Naive thymus-derived CD4-positive, alpha-beta T cell (primary cell): Measurements from ENCODE around the gene NCOA3. TPM values are rescaled to one million over a fixed set of nuclear protein-coding genes. Genes with fewer than 3 reads are reported as not detected.

Experiments
- ATAC-seq: fragments of 150-1000 bp; cut with Tn5 transposase; 2 replicates; pipeline ENCODE4 v1.10.0; 2021; ENCODE audit warnings: mild to moderate bottlenecking, moderate library complexity
- CTCF ChIA-PET: fragments of 350-600 bp; sonication (Branson Sonifier 250); formaldehyde crosslinking; loops from one replicate; lab custom pipeline; 2021; ENCODE audit warnings: antibody characterized with exemption; lab: Charles Lee
- POLR2A ChIA-PET: fragments of 350-600 bp; sonication (Branson Sonifier 250); formaldehyde crosslinking; loops from one replicate; lab custom pipeline; 2021; ENCODE audit warnings: antibody characterized with exemption, inconsistent platforms; lab: Charles Lee
- DNase-seq, 9 donors: peaks; one replicate each; pipeline versions ENCODE4 v3.0.0 to v3.0.0-alpha.2; 2020 to 2022; ENCODE audit warnings: mixed read lengths in 1 of 9
- H3K27ac ChIP-seq: one replicate; pipeline ENCODE4 v1.7.0; 2013; ENCODE audit warnings: mild to moderate bottlenecking, low read depth, low read length, moderate library complexity
- H3K27me3 ChIP-seq, 2 donors: one replicate each; pipeline ENCODE4 v1.7.0; 2013; ENCODE audit warnings: low read length in 2 of 2, mild to moderate bottlenecking in 2 of 2, moderate library complexity in 2 of 2; ENCODE audit not compliant: control insufficient read depth in 2 of 2, insufficient read depth in 2 of 2
- H3K36me3 ChIP-seq, 3 experiments: 1 replicate in 2 of 3; 2 replicates in 1 of 3; pipeline ENCODE4 v1.7.0; 2013; ENCODE audit warnings: low read length in 3 of 3, mild to moderate bottlenecking in 3 of 3, moderate library complexity in 1 of 3; ENCODE audit not compliant: insufficient read depth in 3 of 3, control insufficient read depth in 2 of 3
- H3K4me1 ChIP-seq, 2 donors: one replicate each; pipeline ENCODE4 v1.7.0; 2013; ENCODE audit warnings: low read length in 2 of 2, mild to moderate bottlenecking in 2 of 2, moderate library complexity in 1 of 2; ENCODE audit not compliant: control insufficient read depth in 2 of 2, insufficient read depth in 2 of 2
- H3K4me3 ChIP-seq: 2 replicates; pipeline ENCODE4 v1.7.0; 2013; ENCODE audit warnings: mild to moderate bottlenecking, low read length
- H3K9me3 ChIP-seq, 3 experiments: 1 replicate in 2 of 3; 2 replicates in 1 of 3; pipeline ENCODE4 v1.7.0; 2013; ENCODE audit warnings: low read length in 3 of 3; ENCODE audit not compliant: control insufficient read depth in 2 of 3
- H3K27ac Mint-ChIP-seq, 9 donors: one replicate each; pipeline ENCODE4 v1.8.0; 2020 to 2022; ENCODE audit warnings: mixed read lengths in 9 of 9, mild to moderate bottlenecking in 8 of 9, moderate library complexity in 5 of 9, inconsistent platforms in 2 of 9
- H3K27me3 Mint-ChIP-seq, 5 donors: one replicate each; pipeline ENCODE4 v1.8.0; 2021 to 2022; ENCODE audit warnings: mixed read lengths in 5 of 5, mild to moderate bottlenecking in 1 of 5
- H3K36me3 Mint-ChIP-seq, 5 donors: one replicate each; pipeline ENCODE4 v1.8.0; 2020 to 2022; ENCODE audit warnings: mixed read lengths in 5 of 5, mild to moderate bottlenecking in 3 of 5, inconsistent platforms in 1 of 5
- H3K4me1 Mint-ChIP-seq, 7 donors: one replicate each; pipeline ENCODE4 v1.8.0; 2020 to 2022; ENCODE audit warnings: mixed read lengths in 7 of 7, mild to moderate bottlenecking in 3 of 7, inconsistent platforms in 1 of 7
- H3K4me3 Mint-ChIP-seq, 10 donors: one replicate each; pipeline ENCODE4 v1.8.0; 2020 to 2022; ENCODE audit warnings: mild to moderate bottlenecking in 10 of 10, mixed read lengths in 10 of 10, moderate library complexity in 6 of 10, inconsistent platforms in 2 of 10
- H3K9me3 Mint-ChIP-seq, 11 donors: one replicate each; pipeline ENCODE4 v1.8.0; 2020 to 2022; ENCODE audit warnings: mixed read lengths in 11 of 11, mild to moderate bottlenecking in 4 of 11, inconsistent platforms in 1 of 11, moderate library complexity in 1 of 11
- intact Hi-C, 2 donors: fragments of 100-400 bp; cut with micrococcal nuclease; formaldehyde crosslinking; loops; one replicate each; pipeline ENCODE4 v1.15.1; 2023
- polyA plus RNA-seq, 2 donors: library from polyadenylated mRNA; unstranded; fragments of 300-500 nt; fragmentation: Illumina TruSeq; gene quantifications; one replicate each; pipeline ENCODE4 v1.2.3, GENCODE V29; 2021
- total RNA-seq, 6 experiments: library from RNA in 5 of 6; stranded (reverse) in 5 of 6; gene quantifications; 1 replicate in 5 of 6; 2 replicates in 1 of 6; pipeline ENCODE4 v1.2.3 and lab custom pipeline; 2021 to 2026

Gene NCOA3
- total and polyA plus RNA-seq, 7 experiments from 2014 or later, result 20.3 to 115 (median 85.5) TPM

DNA sequence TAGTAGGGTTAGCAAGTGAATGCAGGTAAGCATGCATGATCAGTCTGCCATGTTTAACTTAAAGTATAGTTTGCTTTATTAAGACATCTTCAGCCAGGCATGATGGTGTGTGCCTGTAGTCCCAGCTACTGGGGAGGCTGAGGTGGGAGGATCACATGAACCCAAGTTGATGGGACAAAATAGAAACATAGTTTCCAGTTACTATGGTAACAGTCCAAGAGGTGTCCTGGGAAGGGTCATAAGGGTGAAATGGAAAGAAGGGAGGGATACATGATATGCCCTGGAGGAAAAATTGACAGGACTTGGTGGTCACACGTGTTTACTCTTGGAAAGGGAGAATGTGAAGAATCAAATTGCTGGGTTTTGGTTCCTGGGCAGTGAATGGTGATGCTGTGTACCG, 143.9 kb downstream of the NCOA3 start:
- Histone ChIP-seq H3K4me3 (no peak overlapping the region), H3K9me3 (no peaks in the 10 kb centered on the region), H3K36me3 (peaks cover 18 to 89% (median 19%) of the 10 kb centered on the region in 3 experiments), H3K27me3 (no peaks in the 10 kb centered on the region), H3K27ac (no peak overlapping the region), H3K4me1 (no peaks in the 10 kb centered on the region)
- Mint-ChIP-seq H3K9me3 (no peaks in the 10 kb centered on the region), H3K27me3 (no peaks in the 10 kb centered on the region), H3K4me3 (no peak overlapping the region), H3K4me1 (peaks cover 0 to 7% (median 2%) of the 10 kb centered on the region in 7 donors), H3K27ac (peak overlapping the region in 4 of 9 donors; percentile 33 to 87 (median 57)), H3K36me3 (peaks cover 20 to 61% (median 33%) of the 10 kb centered on the region in 5 donors)
- POLR2A ChIA-PET, result interaction anchor here (0.6 to 0.7 kb wide), 2 partner anchors 276 to 1291 kb away, joined by 3 read pairs; no protein-coding TSS in a partner anchor
- ATAC-seq, result no peak
- CTCF ChIA-PET, result interaction anchor here (0.6 to 1.0 kb wide), 2 partner anchors 23 to 32 kb away, joined by 3 read pairs; no protein-coding TSS in a partner anchor
- no peak for DNase-seq
- intact Hi-C loops, result no loop called here

DNA sequence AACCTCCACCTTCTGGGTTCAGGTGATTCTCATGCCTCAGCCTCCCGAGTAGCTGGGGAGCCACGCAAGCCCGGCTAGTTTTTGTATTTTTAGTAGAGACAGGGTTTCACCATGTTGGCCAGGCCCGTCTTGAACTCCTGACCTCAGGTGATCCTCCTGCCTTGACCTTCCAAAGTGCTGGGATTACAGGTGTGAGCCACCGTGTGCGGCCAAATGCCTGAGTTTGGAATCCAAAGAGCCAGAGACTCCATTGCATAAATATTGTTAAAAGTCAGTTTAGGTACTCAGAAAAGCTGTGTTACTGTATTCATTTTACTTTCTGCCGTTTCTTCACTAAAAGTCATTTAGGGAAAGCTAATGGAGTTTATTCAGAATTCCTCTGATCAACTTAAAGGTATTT, 146.3 kb downstream of the NCOA3 start:
- intact Hi-C loops, result no loop called here
- Mint-ChIP-seq H3K27ac (peak overlapping the region in 2 of 9 donors; percentile 25 to 53), H3K4me3 (no peak overlapping the region), H3K27me3 (no peaks in the 10 kb centered on the region), H3K4me1 (peaks cover 0 to 7% (median 3%) of the 10 kb centered on the region in 7 donors), H3K36me3 (peaks cover 20 to 58% (median 32%) of the 10 kb centered on the region in 5 donors), H3K9me3 (no peaks in the 10 kb centered on the region)
- no peak overlapping the region for H3K27ac ChIP-seq
- ATAC-seq (no peak), DNase-seq (no peak)
- CTCF ChIA-PET, result no interaction called here
- peaks cover 9 to 92% (median 26%) of the 10 kb centered on the region in 3 experiments for H3K36me3 ChIP-seq
- H3K4me3 ChIP-seq, result no peak overlapping the region
- no peaks in the 10 kb centered on the region for H3K4me1 ChIP-seq
- POLR2A ChIA-PET, result no interaction called here
- H3K9me3 ChIP-seq, result no peaks in the 10 kb centered on the region
- H3K27me3 ChIP-seq, result no peaks in the 10 kb centered on the region

GRCh38 chr20:47648943-47649342, 147.3 kb downstream of the NCOA3 start:
- Mint-ChIP-seq H3K4me3 (no peak overlapping the region), H3K36me3 (peaks cover 13 to 55% (median 32%) of the 10 kb centered on the region in 5 donors), H3K27ac (peak overlapping the region in 2 of 9 donors; percentile 25 to 66), H3K27me3 (no peaks in the 10 kb centered on the region), H3K4me1 (peaks cover 0 to 7% (median 1%) of the 10 kb centered on the region in 7 donors), H3K9me3 (no peaks in the 10 kb centered on the region)
- H3K27ac ChIP-seq, result no peak overlapping the region
- H3K4me3 ChIP-seq, result no peak overlapping the region
- H3K36me3 ChIP-seq, result peaks cover 9 to 95% (median 31%) of the 10 kb centered on the region in 3 experiments
- DNase-seq (no peak), ATAC-seq (no peak)
- H3K27me3 ChIP-seq, result no peaks in the 10 kb centered on the region
- ChIA-PET CTCF (no interaction called here), POLR2A (no interaction called here)
- no peaks in the 10 kb centered on the region for H3K9me3 ChIP-seq
- intact Hi-C loops, result no loop called here
- no peaks in the 10 kb centered on the region for H3K4me1 ChIP-seq

DNA sequence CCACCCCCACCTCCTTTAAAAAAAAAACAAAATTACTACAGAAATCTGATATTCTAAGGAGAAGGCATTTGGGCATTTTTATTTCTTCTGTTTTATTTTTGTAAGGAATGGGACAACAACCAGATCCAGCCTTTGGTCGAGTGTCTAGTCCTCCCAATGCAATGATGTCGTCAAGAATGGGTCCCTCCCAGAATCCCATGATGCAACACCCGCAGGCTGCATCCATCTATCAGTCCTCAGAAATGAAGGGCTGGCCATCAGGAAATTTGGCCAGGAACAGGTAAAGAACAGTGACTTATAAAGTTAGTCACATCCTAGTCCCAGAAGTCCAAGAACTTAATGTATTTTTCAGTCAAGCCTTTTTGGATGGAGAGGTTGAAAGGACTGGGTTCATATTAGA, 150.6 kb downstream of the NCOA3 start:
- no peaks in the 10 kb centered on the region for H3K4me1 ChIP-seq
- ChIA-PET POLR2A (no interaction called here), CTCF (no interaction called here)
- H3K4me3 ChIP-seq, result no peak overlapping the region
- no peaks in the 10 kb centered on the region for H3K9me3 ChIP-seq
- intact Hi-C loops, result no loop called here
- peaks cover 0 to 86% (median 28%) of the 10 kb centered on the region in 3 experiments for H3K36me3 ChIP-seq
- ATAC-seq (no peak), DNase-seq (no peak)
- H3K4me1 Mint-ChIP-seq, result peaks cover 0 to 1% (median 0%) of the 10 kb centered on the region in 7 donors
- H3K27ac ChIP-seq, result no peak overlapping the region
- no peaks in the 10 kb centered on the region for H3K27me3 Mint-ChIP-seq
- no peak overlapping the region for H3K4me3 Mint-ChIP-seq
- no peaks in the 10 kb centered on the region for H3K9me3 Mint-ChIP-seq
- H3K27ac Mint-ChIP-seq, result peak overlapping the region in 3 of 9 donors; percentile 5 to 66 (median 46)
- H3K27me3 ChIP-seq, result no peaks in the 10 kb centered on the region
- H3K36me3 Mint-ChIP-seq, result peaks cover 10 to 44% (median 17%) of the 10 kb centered on the region in 5 donors

- peaks cover 0 to 1% (median 0%) of the 10 kb centered on the region in 7 donors for H3K4me1 Mint-ChIP-seq
- Histone ChIP-seq H3K4me3 (no peak overlapping the region), H3K27me3 (no peaks in the 10 kb centered on the region), H3K36me3 (peaks cover 0 to 81% (median 28%) of the 10 kb centered on the region in 3 experiments), H3K27ac (no peak overlapping the region), H3K9me3 (no peaks in the 10 kb centered on the region), H3K4me1 (no peaks in the 10 kb centered on the region)
- DNase-seq (no peak), ATAC-seq (no peak)
- no peak overlapping the region for H3K4me3 Mint-ChIP-seq
- intact Hi-C loops, result no loop called here
- H3K36me3 Mint-ChIP-seq, result peaks cover 10 to 48% (median 17%) of the 10 kb centered on the region in 5 donors
- H3K9me3 Mint-ChIP-seq, result no peaks in the 10 kb centered on the region
- ChIA-PET POLR2A (no interaction called here), CTCF (no interaction called here)
- no peaks in the 10 kb centered on the region for H3K27me3 Mint-ChIP-seq
- H3K27ac Mint-ChIP-seq, result peak overlapping the region in 3 of 9 donors; percentile 14 to 66 (median 47)
These were observed 151.1 kb downstream of the NCOA3 start for GRCh38 chr20:47652794-47653193.

GRCh38 chr20:47653869-47654268, 152.2 kb downstream of the NCOA3 start:
- ChIA-PET POLR2A (no interaction called here), CTCF (no interaction called here)
- no peak overlapping the region for H3K27ac ChIP-seq
- H3K4me1 ChIP-seq, result no peaks in the 10 kb centered on the region
- peaks cover 0 to 76% (median 24%) of the 10 kb centered on the region in 3 experiments for H3K36me3 ChIP-seq
- H3K4me3 ChIP-seq, result no peak overlapping the region
- ATAC-seq (no peak), DNase-seq (no peak)
- H3K4me1 Mint-ChIP-seq, result peaks cover 0 to 3% (median 0%) of the 10 kb centered on the region in 7 donors
- H3K27me3 Mint-ChIP-seq, result no peaks in the 10 kb centered on the region
- H3K9me3 Mint-ChIP-seq, result no peaks in the 10 kb centered on the region
- no peak overlapping the region for H3K4me3 Mint-ChIP-seq
- H3K27ac Mint-ChIP-seq, result peak overlapping the region in 3 of 9 donors; percentile 9 to 60 (median 45)
- H3K9me3 ChIP-seq, result no peaks in the 10 kb centered on the region
- H3K27me3 ChIP-seq, result no peaks in the 10 kb centered on the region
- H3K36me3 Mint-ChIP-seq, result peaks cover 10 to 50% (median 17%) of the 10 kb centered on the region in 5 donors
- intact Hi-C loops, result no loop called here

- Mint-ChIP-seq H3K4me1 (peaks cover 0 to 3% (median 0%) of the 10 kb centered on the region in 7 donors), H3K27me3 (no peaks in the 10 kb centered on the region), H3K9me3 (no peaks in the 10 kb centered on the region), H3K36me3 (peaks cover 10 to 45% (median 17%) of the 10 kb centered on the region in 5 donors), H3K27ac (peak overlapping the region in 3 of 9 donors; percentile 45 to 60 (median 51)), H3K4me3 (no peak overlapping the region)
- Histone ChIP-seq H3K27ac (no peak overlapping the region), H3K4me1 (no peaks in the 10 kb centered on the region), H3K9me3 (no peaks in the 10 kb centered on the region), H3K4me3 (no peak overlapping the region), H3K27me3 (no peaks in the 10 kb centered on the region), H3K36me3 (peaks cover 0 to 71% (median 19%) of the 10 kb centered on the region in 3 experiments)
- ChIA-PET CTCF (no interaction called here), POLR2A (no interaction called here)
- DNase-seq (no peak), ATAC-seq (no peak)
- intact Hi-C loops, result no loop called here
These were observed 152.7 kb downstream of the NCOA3 start for GRCh38 chr20:47654370-47654769.
